ENCODE data around the gene ALS2. TPM values are rescaled to one million over a fixed set of nuclear protein-coding genes. Genes with fewer than 3 reads are reported as not detected.

Gene ALS2
- total and polyA plus RNA-seq, 4 donors: 8.2 to 35.3 (median 15.0) TPM

DNA sequence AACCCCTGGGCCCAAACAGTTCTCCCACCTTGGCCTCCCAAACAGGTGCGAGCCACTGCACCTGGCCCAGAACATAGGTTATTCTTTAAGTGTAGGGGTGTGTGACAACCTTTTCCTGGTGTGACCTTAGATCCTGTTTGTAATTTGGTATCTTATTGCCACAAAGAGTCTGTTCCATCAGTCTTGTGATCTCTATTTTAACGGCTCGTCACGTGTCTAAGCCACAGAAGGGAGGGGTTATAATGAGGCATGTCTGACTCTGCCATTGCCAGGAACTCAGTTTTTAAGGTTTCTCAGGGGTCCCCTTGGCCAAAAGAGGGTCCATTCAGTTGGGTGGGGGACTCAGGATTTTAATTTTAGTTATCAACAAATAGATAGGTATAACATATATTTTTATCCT, 4.4 kb upstream of the ALS2 start:
- no peaks in the 10 kb centered on the region for H3K9me3 ChIP-seq (ENCODE audit: control insufficient read depth in 4 of 4, low read length in 3 of 4)
- H3K27me3 ChIP-seq (ENCODE audit: control insufficient read depth in 4 of 4, insufficient read depth in 4 of 4, low read length in 3 of 4): no peaks in the 10 kb centered on the region
- 80% methylated on average over 4 of the region's 4 CpGs for WGBS
- no peak overlapping the region for H3K27ac ChIP-seq (ENCODE audit: low read depth in 1 of 2, low read length in 2 of 2)
- DNase-seq (ENCODE audit: low spot score): no peak
- H3K4me1 ChIP-seq (ENCODE audit: control insufficient read depth in 4 of 4, insufficient read depth in 4 of 4, low read length in 3 of 4): peaks cover 0 to 15% (median 9%) of the 10 kb centered on the region in 4 donors
- TF ChIP-seq, protein P1, sequence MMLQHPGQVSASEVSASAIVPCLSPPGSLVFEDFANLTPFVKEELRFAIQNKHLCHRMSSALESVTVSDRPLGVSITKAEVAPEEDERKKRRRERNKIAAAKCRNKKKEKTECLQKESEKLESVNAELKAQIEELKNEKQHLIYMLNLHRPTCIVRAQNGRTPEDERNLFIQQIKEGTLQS (IDR thresholded peaks at IDR 0.05): no peak
- TF ChIP-seq TAF1 (conservative IDR thresholded peaks at IDR 0.05): no peak
- TF ChIP-seq MAX (IDR thresholded peaks at IDR 0.05): no peak
- H3K4me3 ChIP-seq (ENCODE audit: low read depth in 1 of 3, low read length in 3 of 3): no peak overlapping the region
- no peaks in the 10 kb centered on the region for H3K36me3 ChIP-seq (ENCODE audit: control insufficient read depth in 4 of 4, insufficient read depth in 3 of 4, low read depth in 1 of 4, low read length in 3 of 4)
- H3K9ac ChIP-seq (ENCODE audit: low read depth in 1 of 2, low read length in 2 of 2): no peak overlapping the region

DNA sequence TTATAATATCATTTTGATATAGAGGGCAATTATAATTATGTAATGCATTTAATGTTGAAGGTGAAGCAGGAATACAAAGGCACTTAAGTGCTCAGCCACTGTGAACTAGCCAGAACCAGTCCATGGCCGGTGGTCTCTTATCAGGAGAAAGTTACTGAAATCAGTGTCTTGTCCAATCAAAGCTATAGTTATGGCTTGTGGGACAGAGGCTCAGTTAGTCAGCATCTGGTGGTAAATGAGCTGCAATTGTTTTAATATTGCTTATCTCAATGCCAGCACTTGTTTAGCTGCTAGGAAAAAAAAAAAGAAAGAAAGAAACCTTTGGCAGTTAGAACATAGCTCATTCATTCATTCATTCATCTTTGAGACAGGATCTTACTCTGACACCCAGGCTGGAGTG, 3.8 kb upstream of the ALS2 start:
- no peak overlapping the region for H3K4me3 ChIP-seq (ENCODE audit: low read depth in 1 of 3, low read length in 3 of 3)
- H3K4me1 ChIP-seq (ENCODE audit: control insufficient read depth in 4 of 4, insufficient read depth in 4 of 4, low read length in 3 of 4): peaks cover 0 to 21% (median 14%) of the 10 kb centered on the region in 4 donors
- WGBS: 69% methylated on average over 1 of the region's 1 CpG
- H3K27ac ChIP-seq (ENCODE audit: low read depth in 1 of 2, low read length in 2 of 2): no peak overlapping the region
- H3K9ac ChIP-seq (ENCODE audit: low read depth in 1 of 2, low read length in 2 of 2): no peak overlapping the region
- no peaks in the 10 kb centered on the region for H3K36me3 ChIP-seq (ENCODE audit: control insufficient read depth in 4 of 4, insufficient read depth in 3 of 4, low read depth in 1 of 4, low read length in 3 of 4)
- TF ChIP-seq JUND (IDR thresholded peaks at IDR 0.05): no peak
- TF ChIP-seq HNF4G (IDR thresholded peaks at IDR 0.05): no peak
- TF ChIP-seq EGR1 (IDR thresholded peaks at IDR 0.05; ENCODE audit: low read depth in 2 of 2): no peak
- TF ChIP-seq CTCF (IDR thresholded peaks at IDR 0.05; ENCODE audit: low read depth, low read length, missing input control): no peak
- TF ChIP-seq SP1 (IDR thresholded peaks at IDR 0.05): no peak
- no peak for TF ChIP-seq NR2F2 (IDR thresholded peaks at IDR 0.05)
- TF ChIP-seq TAF1 (conservative IDR thresholded peaks at IDR 0.05): no peak
- TF ChIP-seq, protein P2, sequence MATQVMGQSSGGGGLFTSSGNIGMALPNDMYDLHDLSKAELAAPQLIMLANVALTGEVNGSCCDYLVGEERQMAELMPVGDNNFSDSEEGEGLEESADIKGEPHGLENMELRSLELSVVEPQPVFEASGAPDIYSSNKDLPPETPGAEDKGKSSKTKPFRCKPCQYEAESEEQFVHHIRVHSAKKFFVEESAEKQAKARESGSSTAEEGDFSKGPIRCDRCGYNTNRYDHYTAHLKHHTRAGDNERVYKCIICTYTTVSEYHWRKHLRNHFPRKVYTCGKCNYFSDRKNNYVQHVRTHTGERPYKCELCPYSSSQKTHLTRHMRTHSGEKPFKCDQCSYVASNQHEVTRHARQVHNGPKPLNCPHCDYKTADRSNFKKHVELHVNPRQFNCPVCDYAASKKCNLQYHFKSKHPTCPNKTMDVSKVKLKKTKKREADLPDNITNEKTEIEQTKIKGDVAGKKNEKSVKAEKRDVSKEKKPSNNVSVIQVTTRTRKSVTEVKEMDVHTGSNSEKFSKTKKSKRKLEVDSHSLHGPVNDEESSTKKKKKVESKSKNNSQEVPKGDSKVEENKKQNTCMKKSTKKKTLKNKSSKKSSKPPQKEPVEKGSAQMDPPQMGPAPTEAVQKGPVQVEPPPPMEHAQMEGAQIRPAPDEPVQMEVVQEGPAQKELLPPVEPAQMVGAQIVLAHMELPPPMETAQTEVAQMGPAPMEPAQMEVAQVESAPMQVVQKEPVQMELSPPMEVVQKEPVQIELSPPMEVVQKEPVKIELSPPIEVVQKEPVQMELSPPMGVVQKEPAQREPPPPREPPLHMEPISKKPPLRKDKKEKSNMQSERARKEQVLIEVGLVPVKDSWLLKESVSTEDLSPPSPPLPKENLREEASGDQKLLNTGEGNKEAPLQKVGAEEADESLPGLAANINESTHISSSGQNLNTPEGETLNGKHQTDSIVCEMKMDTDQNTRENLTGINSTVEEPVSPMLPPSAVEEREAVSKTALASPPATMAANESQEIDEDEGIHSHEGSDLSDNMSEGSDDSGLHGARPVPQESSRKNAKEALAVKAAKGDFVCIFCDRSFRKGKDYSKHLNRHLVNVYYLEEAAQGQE (IDR thresholded peaks at IDR 0.05): no peak
- no peak for TF ChIP-seq YY1 (IDR thresholded peaks at IDR 0.05)
- no peak for TF ChIP-seq FOXA1 (IDR thresholded peaks at IDR 0.05)
- DNase-seq (ENCODE audit: low spot score): no peak
- no peaks in the 10 kb centered on the region for H3K27me3 ChIP-seq (ENCODE audit: control insufficient read depth in 4 of 4, insufficient read depth in 4 of 4, low read length in 3 of 4)
- no peaks in the 10 kb centered on the region for H3K9me3 ChIP-seq (ENCODE audit: control insufficient read depth in 4 of 4, low read length in 3 of 4)

DNA sequence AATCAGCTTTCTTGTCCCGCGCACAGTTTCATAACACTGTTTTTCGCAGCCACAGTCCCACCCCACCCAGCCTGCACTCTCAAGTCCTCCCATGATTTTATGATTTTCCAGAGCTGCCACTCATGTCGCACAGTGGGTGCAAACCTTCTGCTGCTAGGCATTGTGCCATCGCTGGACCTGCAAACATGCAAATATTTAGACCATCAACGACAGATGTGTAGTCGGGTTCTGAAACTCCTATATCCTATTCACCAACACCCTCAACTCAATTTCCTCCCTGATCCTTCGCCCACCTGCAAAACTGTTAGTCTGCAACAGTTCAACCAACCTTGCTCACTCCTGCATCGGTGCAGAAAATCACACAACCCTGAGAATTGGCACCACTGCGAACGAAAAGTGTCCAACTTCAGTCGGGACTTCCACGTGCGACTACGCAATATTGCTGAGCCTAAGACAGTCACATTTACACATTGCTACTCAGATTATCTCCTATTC, 871 bp upstream of the ALS2 start:
- Histone ChIP-seq H3K4me3 (ENCODE audit: low read depth in 1 of 3, low read length in 3 of 3) (peak overlapping the region; percentile 89 to 94 (median 90)), H3K4me1 (ENCODE audit: control insufficient read depth in 4 of 4, insufficient read depth in 4 of 4, low read length in 3 of 4) (peaks cover 2 to 38% (median 30%) of the 10 kb centered on the region in 4 donors), H3K9ac (ENCODE audit: low read depth in 1 of 2, low read length in 2 of 2) (peak overlapping the region; percentile 30 to 81), H3K27ac (ENCODE audit: low read depth in 1 of 2, low read length in 2 of 2) (peak overlapping the region; percentile 55 to 68), H3K9me3 (ENCODE audit: control insufficient read depth in 4 of 4, low read length in 3 of 4) (no peaks in the 10 kb centered on the region), H3K36me3 (ENCODE audit: control insufficient read depth in 4 of 4, insufficient read depth in 3 of 4, low read depth in 1 of 4, low read length in 3 of 4) (no peaks in the 10 kb centered on the region), H3K27me3 (ENCODE audit: control insufficient read depth in 4 of 4, insufficient read depth in 4 of 4, low read length in 3 of 4) (no peaks in the 10 kb centered on the region)
- 2% methylated on average over 15 of the region's 15 CpGs for WGBS
- DNase-seq (ENCODE audit: low spot score): peak; percentile 38
- TF ChIP-seq RXRA (IDR thresholded peaks at IDR 0.05): no peak
- TF ChIP-seq, protein P1 (IDR thresholded peaks at IDR 0.05): no peak
- no peak for TF ChIP-seq YY1 (IDR thresholded peaks at IDR 0.05)
- TF ChIP-seq MAX (IDR thresholded peaks at IDR 0.05): no peak
- no peak for TF ChIP-seq NR2F2 (IDR thresholded peaks at IDR 0.05)
- TF ChIP-seq EGR1 (IDR thresholded peaks at IDR 0.05; ENCODE audit: low read depth in 2 of 2): no peak
- no peak for TF ChIP-seq HNF4G (IDR thresholded peaks at IDR 0.05)
- no peak for TF ChIP-seq FOXA1 (IDR thresholded peaks at IDR 0.05)
- TF ChIP-seq JUND (IDR thresholded peaks at IDR 0.05): no peak
- TF ChIP-seq FOXA2 (IDR thresholded peaks at IDR 0.05): no peak
- no peak for TF ChIP-seq RAD21 (IDR thresholded peaks at IDR 0.05)
- TF ChIP-seq HNF4A (conservative IDR thresholded peaks at IDR 0.05): no peak
- TF ChIP-seq TAF1 (conservative IDR thresholded peaks at IDR 0.05): no peak
- TF ChIP-seq CTCF (IDR thresholded peaks at IDR 0.05; ENCODE audit: low read depth, low read length, missing input control): no peak
